ENCODE data around the gene DDRGK1.

DDRGK1 gene

DNA sequence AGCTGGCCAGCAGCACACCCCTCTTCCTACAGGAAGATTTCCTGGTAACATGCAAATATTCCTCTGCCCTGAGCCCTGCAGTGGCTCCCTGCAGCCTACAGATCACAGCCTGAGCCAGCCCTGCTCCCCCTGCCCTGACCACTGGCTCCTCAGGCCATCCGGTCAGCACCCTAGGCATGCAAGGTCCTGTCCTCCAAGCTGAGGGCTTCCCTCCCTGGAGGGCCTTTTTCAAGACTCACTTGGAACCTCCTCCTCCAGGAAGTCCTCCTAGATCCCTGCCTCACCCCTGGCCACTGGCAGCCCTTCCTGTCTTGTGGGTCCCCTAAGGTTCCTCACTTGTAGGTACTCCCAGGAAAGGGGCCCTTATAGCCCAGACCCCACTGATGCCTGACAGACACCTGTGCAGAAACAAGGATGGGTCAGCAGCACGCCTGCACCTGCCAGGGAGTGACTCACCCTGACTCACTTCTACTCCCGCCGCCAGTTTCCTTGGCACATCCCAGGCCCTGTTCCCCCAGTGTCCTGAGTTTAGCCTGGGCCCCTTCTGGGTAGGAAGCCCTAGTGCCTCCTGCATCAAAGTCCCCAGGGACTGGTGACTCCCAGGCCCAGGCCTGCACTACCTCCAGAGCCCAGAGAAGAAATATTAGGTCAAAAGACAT lies 31.3 kb upstream of the DDRGK1 start:
- no peak for DNase-seq (ENCODE audit: low spot score)

DNA sequence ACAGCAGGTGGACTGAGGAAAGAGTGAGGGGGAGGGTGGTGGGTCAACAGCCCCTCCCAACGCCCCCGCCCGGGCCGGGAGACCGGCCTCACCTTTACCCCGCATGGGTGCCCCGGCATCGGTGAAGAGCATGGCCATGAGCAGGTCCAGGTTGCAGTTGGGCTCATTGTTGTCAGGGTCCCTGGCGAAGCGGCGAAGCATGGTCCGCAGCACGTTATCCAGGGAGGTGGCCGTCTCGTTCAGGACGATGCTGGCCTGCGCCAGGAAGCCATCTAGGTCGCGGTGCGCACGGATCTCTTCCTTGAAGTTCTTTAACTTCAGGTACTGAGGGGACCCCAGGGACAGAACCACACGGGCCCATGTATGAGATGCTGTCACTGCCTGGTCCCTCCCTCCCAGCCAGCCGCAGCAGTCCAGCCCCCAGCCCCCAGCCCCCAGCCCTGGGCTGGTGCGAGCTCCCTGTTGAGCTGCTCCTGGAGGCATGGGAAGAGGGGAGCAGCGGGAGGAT lies 29.6 kb upstream of the DDRGK1 start:
- DNase-seq (ENCODE audit: low spot score): no peak

DNA sequence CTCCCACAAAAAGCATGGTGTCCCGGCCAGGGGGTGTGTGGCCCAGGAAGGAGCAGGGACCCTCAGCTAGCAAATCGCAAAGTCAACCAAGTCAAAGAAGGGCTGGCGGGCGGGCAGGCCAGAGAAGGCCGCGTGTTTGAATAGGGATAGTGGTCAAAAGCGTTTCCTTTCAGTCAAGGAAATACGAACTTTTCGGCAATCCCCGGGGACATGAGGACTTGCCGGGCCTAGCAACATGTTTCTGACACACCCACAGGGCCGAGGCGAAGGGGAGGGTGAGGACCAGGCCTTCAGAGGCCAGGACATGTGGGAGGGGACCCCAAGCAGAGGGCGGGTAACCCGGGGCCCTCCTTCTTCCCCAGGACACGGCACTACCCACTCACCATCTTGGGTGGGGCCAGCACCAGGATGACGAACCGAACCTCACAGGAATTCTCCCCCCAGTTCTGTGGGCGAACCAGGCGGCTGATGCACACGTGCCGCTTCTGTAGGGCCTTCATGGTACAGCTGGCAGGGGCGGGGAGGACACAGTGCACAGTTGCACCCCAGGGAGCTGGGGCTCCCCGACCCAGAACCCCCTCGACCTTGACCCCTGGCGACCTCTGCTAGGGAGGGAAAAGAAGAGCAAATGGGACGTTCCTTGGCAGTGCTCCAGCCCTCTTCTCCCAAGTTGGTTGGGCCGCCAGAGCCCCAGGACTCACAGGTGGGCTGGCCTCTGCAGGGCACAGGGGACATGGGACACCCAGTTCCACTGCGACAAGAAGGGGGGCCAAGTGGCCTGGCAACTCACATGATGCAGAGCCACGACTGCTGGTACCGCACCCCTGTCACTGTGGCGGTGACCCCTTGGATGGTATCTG lies 28.9 kb upstream of the DDRGK1 start:
- no peak for DNase-seq (ENCODE audit: low spot score)

DNA sequence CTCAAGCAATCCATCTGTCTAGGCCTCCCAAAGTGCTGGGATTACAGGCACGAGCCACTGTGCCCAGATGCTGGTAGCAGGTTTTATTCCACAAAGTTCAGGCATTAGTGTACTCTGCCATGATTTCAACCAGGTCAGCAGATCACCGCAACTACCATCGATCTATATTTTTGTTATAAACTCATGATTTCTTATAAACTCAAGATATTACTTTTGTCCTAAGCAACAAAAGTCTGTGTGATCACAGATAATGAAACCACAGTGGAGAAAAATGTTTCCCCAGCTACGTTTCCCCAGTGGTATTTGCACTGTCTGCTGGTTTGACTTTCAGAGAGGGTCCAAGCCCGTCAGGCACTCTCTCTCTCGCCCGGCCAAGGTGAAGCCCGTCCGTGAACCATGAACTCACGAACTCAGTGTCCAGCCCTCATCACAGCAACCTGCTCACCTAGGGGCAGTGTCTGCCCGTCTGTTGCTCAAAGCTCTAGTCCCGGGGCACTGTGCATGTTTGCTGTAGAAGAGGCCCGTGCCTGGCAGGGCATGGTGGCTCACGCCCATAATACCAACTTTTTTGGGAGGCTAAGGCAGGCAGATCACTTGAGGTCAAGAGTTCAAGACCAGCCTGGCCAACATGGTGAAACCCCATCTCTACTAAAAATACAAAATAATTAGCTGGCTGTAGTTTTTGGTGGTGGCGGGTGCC lies 27.6 kb upstream of the DDRGK1 start:
- DNase-seq (ENCODE audit: low spot score): no peak

GRCh38 chr20:3231116-3231515 lies 26.6 kb upstream of the DDRGK1 start:
- DNase-seq (ENCODE audit: low spot score): no peak

GRCh38 chr20:3229798-3230197 lies 25.3 kb upstream of the DDRGK1 start:
- no peak for DNase-seq (ENCODE audit: low spot score)

DNA sequence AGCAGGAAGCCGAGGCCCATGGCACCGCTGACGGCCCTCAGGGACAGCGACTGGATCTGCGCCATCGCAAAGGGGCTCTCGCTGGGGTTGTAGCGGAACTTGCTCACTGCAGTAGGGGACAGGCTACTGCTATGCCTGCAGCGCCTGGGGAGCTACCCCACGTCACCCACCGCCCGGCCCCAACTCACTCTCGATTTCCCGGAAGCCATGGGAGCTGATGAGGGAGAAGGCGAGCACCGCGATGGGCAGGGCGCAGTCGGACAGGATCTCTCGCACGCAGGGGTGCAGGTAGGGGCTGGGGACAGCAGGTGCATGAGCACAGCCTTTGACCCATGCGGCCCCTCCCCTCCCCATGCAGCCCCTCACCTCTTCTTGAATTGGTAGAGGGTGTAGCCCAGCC lies 24.7 kb upstream of the DDRGK1 start:
- no peak for DNase-seq (ENCODE audit: low spot score)

DNA sequence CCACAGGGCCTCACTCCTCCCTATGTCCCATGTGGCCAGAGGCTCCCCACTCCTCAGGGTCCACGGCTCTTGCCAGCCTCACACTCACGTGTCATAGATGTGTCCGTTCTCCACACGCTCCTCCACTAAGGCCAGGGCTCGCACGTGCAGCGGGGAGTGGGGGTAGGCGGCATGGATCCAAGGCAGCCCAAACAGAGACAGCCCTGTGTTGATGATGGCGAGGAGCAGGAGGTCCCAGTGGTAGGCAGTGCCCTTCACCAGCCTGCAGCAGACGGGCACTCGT lies 24.2 kb upstream of the DDRGK1 start:
- no peak for DNase-seq (ENCODE audit: low spot score)

GRCh38 chr20:3227936-3228749 lies 23.7 kb upstream of the DDRGK1 start:
- no peak for DNase-seq (ENCODE audit: low spot score)

GRCh38 chr20:3227506-3227905 lies 23.0 kb upstream of the DDRGK1 start:
- DNase-seq (ENCODE audit: low spot score): no peak

- no peak for DNase-seq (ENCODE audit: low spot score)
Observed at GRCh38 chr20:3226864-3227263, 22.4 kb upstream of the DDRGK1 start.

GRCh38 chr20:3226093-3226492 lies 21.6 kb upstream of the DDRGK1 start:
- no peak for DNase-seq (ENCODE audit: low spot score)

DNA sequence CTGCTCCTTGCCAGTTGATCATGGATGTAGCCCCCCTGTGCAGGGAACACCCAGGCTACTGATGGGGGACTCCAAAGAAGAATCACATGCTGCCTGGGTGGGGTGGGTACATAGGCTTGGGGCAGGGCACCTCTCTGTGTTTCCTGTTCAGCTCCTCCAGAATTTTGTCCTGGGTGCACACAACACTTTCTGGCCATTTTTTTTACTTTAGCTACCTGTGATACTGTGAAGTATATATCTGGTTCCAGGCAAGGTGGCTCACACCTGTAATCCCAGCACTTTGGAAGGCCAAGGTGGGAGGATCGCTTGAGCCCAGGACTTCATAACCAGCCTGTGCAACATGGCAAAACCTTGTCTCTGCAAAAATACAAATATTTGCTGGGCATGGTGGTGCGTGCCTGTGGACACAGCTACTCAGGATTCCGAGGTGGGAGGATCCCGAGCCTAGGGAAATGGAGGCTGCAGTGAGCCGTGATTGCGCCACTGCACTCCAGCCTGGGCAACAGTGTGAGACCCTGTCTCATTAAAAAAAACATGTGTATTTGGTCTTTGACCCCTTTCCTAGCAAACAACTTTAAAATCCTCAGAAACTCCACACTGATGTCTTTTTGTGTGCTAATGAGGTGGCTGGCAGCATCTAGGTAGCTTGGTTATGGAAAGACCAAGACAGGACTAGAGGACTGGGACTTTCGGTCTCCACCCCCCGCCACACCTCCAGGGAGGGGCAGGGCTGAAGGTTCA lies 20.4 kb upstream of the DDRGK1 start:
- DNase-seq (ENCODE audit: low spot score): no peak

GRCh38 chr20:3223994-3224680 lies 19.7 kb upstream of the DDRGK1 start:
- no peak for DNase-seq (ENCODE audit: low spot score)

- DNase-seq (ENCODE audit: low spot score): no peak
Observed at GRCh38 chr20:3223651-3223993, 19.1 kb upstream of the DDRGK1 start.

DNA sequence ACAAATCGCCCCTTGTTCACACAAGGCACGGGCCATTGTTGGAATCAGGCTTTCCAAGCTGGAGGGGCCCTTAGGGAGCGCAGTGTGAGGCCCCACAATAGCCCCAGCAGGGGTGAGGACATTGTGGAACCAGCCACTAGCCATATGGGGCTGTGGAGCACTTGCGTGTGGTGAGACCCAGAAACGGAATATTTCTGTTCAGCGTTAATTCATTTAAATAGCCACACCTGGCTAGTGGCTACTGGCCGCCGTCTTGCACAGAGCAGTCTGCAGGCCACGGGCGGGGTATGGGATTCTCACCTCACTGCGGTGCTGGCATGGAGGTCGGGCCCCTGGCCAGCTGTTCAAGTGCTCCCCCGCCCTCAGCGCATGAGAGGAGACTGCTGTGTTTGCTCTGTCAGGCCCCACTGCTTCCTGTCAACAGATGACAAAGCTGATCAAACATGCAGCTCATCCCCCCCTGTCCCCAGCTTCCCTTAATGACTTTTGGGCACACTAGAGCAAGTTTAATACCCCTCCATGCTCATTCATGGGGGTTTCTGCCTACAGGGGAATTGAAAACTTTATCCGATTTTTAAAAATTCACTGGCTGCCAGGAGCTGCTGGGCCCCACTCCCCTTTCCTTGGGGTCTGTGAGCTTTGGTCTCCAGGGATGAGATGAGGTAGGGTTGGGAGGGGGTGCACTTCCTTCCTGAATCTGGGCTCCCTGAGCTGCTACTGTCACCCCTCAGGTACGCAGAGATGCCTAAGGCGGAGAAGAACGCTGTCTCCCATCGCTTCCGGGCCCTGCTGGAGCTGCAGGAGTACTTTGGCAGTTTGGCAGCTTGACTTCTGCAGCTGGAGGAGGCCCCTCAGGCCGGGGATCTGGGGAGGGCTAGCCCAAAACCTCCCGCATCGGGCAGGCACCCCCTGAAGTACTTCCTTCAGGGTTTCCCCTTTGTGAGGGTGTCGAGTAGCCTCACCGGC lies 18.4 kb upstream of the DDRGK1 start:
- no peak for DNase-seq (ENCODE audit: low spot score)

DNA sequence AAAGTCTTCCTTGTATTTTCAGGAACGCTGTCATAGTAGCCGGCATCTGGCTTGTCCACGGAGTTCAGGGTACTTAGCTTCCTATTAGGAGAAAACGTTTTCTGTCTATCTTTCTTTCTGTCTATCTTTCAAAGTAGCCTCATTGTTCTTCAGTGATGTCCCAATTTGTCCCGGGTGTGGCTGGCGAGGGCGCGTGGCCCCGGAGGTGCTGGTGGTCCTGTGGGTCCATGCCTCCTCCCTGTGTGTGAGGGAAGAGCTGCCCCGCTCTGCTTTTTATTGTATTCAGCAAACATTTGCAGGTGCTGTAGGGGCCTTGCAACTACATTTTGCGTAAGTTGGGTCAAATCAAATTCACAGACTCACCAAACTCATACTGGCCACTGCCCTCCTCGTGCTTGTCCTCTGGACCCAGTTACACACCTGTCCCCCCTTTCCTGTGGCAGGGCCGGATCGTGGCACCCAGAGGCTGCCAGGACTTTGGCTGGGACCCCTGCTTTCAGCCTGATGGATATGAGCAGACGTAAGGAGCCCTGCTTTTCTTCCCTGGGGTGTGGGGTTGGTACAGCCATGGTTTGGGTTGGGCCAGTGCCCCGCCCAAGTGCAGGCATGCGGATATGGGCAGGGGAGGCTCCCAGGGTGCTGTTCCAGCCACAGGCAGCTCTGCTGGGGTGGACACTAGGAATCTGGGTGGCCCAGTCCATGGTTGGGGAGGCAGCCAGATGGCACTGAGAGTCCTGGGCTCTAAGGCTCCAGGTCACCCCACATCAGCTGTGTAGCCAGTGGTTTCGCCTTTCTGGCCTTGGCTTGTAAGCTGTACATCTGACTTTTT lies 17.1 kb upstream of the DDRGK1 start:
- no peak for DNase-seq (ENCODE audit: low spot score)

DNA sequence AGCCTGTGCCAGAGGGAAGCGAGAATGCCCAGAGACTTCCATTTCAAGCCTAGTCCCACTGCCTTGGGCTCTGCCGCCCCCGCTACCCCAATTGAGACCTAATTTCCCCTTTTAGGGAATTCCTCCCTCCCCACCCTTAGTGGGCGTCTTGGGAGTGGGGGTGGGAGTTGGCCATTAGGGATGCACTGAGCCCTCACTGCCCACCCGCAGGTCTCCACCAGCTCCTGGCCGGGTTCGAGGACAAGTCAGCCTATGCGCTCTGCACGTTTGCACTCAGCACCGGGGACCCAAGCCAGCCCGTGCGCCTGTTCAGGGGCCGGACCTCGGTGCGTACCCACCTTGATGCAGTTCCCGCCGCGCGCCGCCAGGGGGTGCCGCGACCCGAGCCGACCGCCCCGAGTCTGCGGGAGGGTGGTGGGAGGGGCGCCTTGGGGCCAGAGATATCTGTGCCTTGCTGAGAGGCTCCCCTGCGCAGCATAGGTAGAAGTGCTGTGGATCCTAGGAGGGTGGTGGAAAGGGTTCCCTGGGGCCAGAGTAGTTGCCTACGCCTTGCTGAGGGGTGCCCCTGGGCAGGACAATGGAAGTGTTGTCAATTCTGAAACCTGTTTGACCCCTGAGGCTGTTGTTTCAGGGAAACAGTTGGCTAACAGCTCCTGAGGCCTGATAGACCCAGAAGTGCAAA lies 14.0 kb upstream of the DDRGK1 start:
- no peak for DNase-seq (ENCODE audit: low spot score)
